Measurements from ENCODE around the gene CIAPIN1. TPM values are rescaled to one million over a fixed set of nuclear protein-coding genes. Genes with fewer than 3 reads are reported as not detected.

Gene CIAPIN1
- total and polyA plus RNA-seq, 8 donors: 48.6 to 87.7 (median 74.6) TPM

DNA sequence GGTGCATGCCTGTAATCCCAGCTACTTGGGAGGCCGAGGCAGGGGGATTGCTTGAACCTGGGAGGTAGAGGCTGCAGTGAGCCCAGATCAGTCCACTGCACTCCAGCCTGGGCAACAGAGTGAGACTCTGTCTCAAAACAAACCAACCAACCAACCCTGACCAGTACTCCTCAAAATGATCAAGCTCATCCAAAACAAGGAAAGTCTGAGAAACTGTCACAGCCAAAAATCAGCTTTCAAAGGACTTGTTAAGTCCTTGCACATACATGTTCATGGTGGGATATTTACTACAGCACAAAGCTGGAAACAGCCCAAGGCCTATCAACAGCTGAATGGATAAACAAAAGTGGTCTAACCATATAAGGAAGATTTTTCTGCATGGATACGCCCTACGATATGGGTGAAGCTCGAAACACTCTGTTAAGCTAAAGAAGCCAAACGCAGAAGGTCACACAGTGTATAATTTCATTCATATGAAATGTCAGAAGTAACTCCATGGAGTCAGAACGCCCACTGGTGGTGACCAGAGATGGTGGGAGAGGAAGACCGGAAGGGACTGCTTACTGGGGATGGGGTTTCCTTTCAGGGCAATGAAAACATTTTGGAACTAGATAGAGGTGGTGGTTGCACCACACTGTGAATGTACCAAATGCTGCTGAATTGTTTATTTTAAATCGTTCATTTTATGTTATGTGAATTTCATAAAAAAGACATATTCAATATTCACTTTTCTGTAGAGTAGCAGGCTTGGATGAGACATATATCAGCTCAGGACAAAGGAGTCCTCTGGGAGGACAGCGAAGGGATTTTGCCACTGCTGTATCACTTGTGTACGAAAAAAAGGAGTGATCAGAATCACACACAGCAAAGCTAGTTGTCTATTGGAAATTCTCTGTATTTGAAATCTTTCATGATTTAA is 24.9 kb downstream of the CIAPIN1 start:
- Histone ChIP-seq H3K36me3 (peaks cover 0 to 13% of the 10 kb centered on the region in 2 donors), H3K27me3 (no peaks in the 10 kb centered on the region), H3K4me1 (peaks cover 10 to 33% of the 10 kb centered on the region in 2 donors), H3K9me3 (no peaks in the 10 kb centered on the region), H3K27ac (no peak overlapping the region), H3K4me3 (no peak overlapping the region)
- intact Hi-C loops (cut with DNase I): loop anchor here in 1 of 2 donors (5.0 kb wide), 1 partner anchor 95 kb away; no protein-coding TSS in a partner anchor
- peak in 2 of 4 donors; percentile 63 to 82 for DNase-seq
- TF ChIP-seq, protein P1, sequence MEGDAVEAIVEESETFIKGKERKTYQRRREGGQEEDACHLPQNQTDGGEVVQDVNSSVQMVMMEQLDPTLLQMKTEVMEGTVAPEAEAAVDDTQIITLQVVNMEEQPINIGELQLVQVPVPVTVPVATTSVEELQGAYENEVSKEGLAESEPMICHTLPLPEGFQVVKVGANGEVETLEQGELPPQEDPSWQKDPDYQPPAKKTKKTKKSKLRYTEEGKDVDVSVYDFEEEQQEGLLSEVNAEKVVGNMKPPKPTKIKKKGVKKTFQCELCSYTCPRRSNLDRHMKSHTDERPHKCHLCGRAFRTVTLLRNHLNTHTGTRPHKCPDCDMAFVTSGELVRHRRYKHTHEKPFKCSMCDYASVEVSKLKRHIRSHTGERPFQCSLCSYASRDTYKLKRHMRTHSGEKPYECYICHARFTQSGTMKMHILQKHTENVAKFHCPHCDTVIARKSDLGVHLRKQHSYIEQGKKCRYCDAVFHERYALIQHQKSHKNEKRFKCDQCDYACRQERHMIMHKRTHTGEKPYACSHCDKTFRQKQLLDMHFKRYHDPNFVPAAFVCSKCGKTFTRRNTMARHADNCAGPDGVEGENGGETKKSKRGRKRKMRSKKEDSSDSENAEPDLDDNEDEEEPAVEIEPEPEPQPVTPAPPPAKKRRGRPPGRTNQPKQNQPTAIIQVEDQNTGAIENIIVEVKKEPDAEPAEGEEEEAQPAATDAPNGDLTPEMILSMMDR (IDR thresholded peaks at IDR 0.05): peak; percentile 50 to 55
- ATAC-seq: peak; percentile 46

DNA sequence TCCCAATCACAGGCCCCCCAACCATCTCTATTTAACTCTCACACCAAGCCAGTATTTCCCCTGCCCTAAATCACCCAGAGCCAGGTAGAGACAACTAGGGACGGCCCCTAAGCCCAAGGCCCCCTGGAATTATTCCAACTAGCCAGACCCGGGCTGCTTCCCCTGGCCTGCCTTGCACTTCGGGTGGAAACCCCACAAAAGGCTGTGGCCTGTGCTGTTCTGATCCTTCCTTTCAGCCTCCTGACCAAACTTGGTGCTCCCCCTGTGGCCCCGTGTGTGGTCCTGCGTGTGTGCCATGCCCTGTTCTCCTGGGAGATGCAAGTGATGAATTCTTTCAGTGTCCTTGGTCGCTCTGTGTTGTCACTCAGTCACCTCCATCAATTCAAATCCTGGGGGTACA is 27.7 kb downstream of the CIAPIN1 start:
- Histone ChIP-seq H3K27ac (no peak overlapping the region), H3K4me1 (peaks cover 12 to 37% of the 10 kb centered on the region in 2 donors), H3K9me3 (no peaks in the 10 kb centered on the region), H3K36me3 (no peaks in the 10 kb centered on the region), H3K27me3 (no peaks in the 10 kb centered on the region), H3K4me3 (no peak overlapping the region)
- intact Hi-C loops (cut with DNase I): loop anchor here in 1 of 2 donors (10.0 kb wide), 1 partner anchor 115 kb away; no protein-coding TSS in a partner anchor
- DNase-seq: no peak
- ATAC-seq: no peak
- TF ChIP-seq, protein P1 (IDR thresholded peaks at IDR 0.05): no peak

DNA sequence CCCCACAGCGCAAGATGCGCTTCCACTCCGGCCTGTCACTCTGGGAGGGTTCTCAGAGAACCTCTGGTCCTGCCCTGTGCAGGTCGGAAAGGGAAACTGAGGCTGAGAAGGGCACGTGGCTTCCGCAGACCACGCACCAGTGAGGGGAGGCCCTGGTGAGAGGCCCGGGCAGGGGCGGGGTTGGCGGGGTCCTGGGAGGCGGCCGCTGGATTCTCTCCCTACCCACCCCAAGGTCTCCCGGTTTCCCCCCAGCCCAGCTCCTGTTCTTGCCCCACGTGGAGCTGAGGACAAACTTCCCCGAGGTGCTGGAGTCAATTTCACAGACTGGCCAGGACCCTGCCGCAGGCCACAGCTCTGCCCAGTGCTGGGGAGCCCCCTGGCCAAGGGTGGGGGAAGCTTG is 31.1 kb downstream of the CIAPIN1 start:
- Histone ChIP-seq H3K27ac (no peak overlapping the region), H3K4me3 (no peak overlapping the region), H3K36me3 (no peaks in the 10 kb centered on the region), H3K9me3 (no peaks in the 10 kb centered on the region), H3K27me3 (no peaks in the 10 kb centered on the region), H3K4me1 (peaks cover 6 to 32% of the 10 kb centered on the region in 2 donors)
- TF ChIP-seq, protein P1 (IDR thresholded peaks at IDR 0.05): no peak
- ATAC-seq: no peak
- DNase-seq: no peak
- intact Hi-C loops (cut with DNase I): loop anchor here (2.0 to 10.0 kb wide), 2 partner anchors 111 to 113 kb away; no protein-coding TSS in a partner anchor

DNA sequence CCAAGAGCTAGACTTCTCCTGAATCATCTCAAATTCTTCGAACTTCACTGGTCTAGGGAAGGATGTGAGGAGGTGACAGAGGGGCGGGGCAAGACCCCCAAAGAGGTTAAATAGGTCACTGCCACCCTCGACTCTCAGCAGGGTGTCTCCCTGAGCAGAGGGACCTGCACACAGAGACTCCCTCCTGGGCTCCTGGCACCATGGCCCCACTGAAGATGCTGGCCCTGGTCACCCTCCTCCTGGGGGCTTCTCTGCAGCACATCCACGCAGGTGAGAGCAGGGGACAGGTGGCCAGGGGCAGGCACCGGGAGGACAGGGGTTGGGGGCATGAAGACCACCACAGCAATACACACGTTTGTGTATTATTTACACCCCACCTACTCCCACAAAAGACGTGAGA is 33.5 kb downstream of the CIAPIN1 start:
- no peak for DNase-seq
- TF ChIP-seq, protein P1 (IDR thresholded peaks at IDR 0.05): no peak
- Histone ChIP-seq H3K36me3 (no peaks in the 10 kb centered on the region), H3K27me3 (no peaks in the 10 kb centered on the region), H3K27ac (no peak overlapping the region), H3K4me3 (no peak overlapping the region), H3K4me1 (peaks cover 6 to 34% of the 10 kb centered on the region in 2 donors), H3K9me3 (no peaks in the 10 kb centered on the region)
- intact Hi-C loops (cut with DNase I): loop anchor here in 1 of 2 donors (10.0 kb wide), 1 partner anchor 109 kb away; no protein-coding TSS in a partner anchor
- no peak for ATAC-seq

DNA sequence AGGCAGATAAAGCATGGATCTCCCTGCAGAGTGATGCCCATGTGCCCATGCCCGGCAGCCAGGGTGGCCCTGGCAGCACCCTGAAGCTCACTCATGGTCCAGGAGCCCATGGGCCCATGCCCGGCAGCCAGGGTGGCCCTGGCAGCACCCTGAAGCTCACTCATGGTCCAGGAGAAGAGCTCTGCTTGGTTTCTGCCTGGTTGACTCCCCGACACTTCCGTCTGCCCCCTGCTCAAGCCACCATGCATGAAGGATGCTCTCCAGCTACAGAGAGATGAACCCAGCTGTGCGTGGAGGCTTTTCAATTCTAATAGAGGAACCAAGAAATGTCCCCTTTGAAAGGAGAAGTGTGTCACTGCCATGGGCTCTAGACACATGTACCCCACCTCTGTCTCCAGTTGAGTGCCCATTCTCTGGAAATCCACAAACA is 33.9 kb downstream of the CIAPIN1 start:
- Histone ChIP-seq H3K9me3 (no peaks in the 10 kb centered on the region), H3K36me3 (no peaks in the 10 kb centered on the region), H3K27ac (no peak overlapping the region), H3K4me1 (peaks cover 6 to 30% of the 10 kb centered on the region in 2 donors), H3K27me3 (no peaks in the 10 kb centered on the region), H3K4me3 (no peak overlapping the region)
- intact Hi-C loops (cut with DNase I): loop anchor here in 1 of 2 donors (10.0 kb wide), 1 partner anchor 109 kb away; no protein-coding TSS in a partner anchor
- ATAC-seq (no peak), DNase-seq (no peak)
- TF ChIP-seq, protein P1 (IDR thresholded peaks at IDR 0.05): no peak

All from left lung (tissue), 10 donors.